ENCODE data around the gene AHCTF1.
"Not testable (repeated sequence)": the region's sequence is repeated elsewhere in the genome, so short reads cannot be mapped to it uniquely, and the experiment has no call there.

The AHCTF1 gene

GRCh38 chr1:246825557-246826175 lies 106.1 kb downstream of the AHCTF1 start:
- Histone ChIP-seq H2AFZ (ENCODE audit: low read depth, low read length, severe bottlenecking) (no peak overlapping the region), H3K79me2 (ENCODE audit: insufficient read depth, low read length) (no peaks in the 10 kb centered on the region), H3K27me3 (ENCODE audit: low read length) (no peaks in the 10 kb centered on the region), H3K4me2 (ENCODE audit: low read depth, low read length, poor library complexity, severe bottlenecking) (no peak overlapping the region), H4K20me1 (ENCODE audit: low read depth, low read length) (no peaks in the 10 kb centered on the region), H3K9me3 (ENCODE audit: insufficient read depth, low read length) (peaks cover 6% of the 10 kb centered on the region; the same call in 1 of the 2 replicates), H3F3A (ENCODE audit: insufficient read depth) (no peaks in the 10 kb centered on the region), H3K27ac (ENCODE audit: low read depth, low read length) (no peak overlapping the region), H3K4me3 (ENCODE audit: insufficient read depth, low read length, poor library complexity, severe bottlenecking) (no peak overlapping the region), H3K36me3 (ENCODE audit: low read length) (no peaks in the 10 kb centered on the region), H3K9ac (ENCODE audit: low read length) (no peak overlapping the region), H3K9me2 (replicated peaks; ENCODE audit: insufficient read depth, low read length) (no peaks in the 10 kb centered on the region)
- TF ChIP-seq CTCF (IDR thresholded peaks at IDR 0.05; ENCODE audit: insufficient read depth, low read length, poor library complexity, severe bottlenecking) (no peak), EZH2phosphoT487 (conservative IDR thresholded peaks at IDR 0.05; ENCODE audit: low read length) (no peak)

GRCh38 chr1:246824541-246824940 lies 107.2 kb downstream of the AHCTF1 start:
- Histone ChIP-seq H3K27me3 (ENCODE audit: low read length) (no peaks in the 10 kb centered on the region), H3K9me3 (ENCODE audit: insufficient read depth, low read length) (peaks cover 6% of the 10 kb centered on the region; the same call in 1 of the 2 replicates), H3K9me2 (replicated peaks; ENCODE audit: insufficient read depth, low read length) (no peaks in the 10 kb centered on the region), H3K27ac (ENCODE audit: low read depth, low read length) (no peak overlapping the region), H3K4me3 (ENCODE audit: insufficient read depth, low read length, poor library complexity, severe bottlenecking) (no peak overlapping the region), H3K4me2 (ENCODE audit: low read depth, low read length, poor library complexity, severe bottlenecking) (no peak overlapping the region), H4K20me1 (ENCODE audit: low read depth, low read length) (no peaks in the 10 kb centered on the region), H3F3A (ENCODE audit: insufficient read depth) (no peaks in the 10 kb centered on the region), H2AFZ (ENCODE audit: low read depth, low read length, severe bottlenecking) (no peak overlapping the region), H3K79me2 (ENCODE audit: insufficient read depth, low read length) (no peaks in the 10 kb centered on the region), H3K9ac (ENCODE audit: low read length) (no peak overlapping the region), H3K36me3 (ENCODE audit: low read length) (no peaks in the 10 kb centered on the region)
- TF ChIP-seq EZH2phosphoT487 (conservative IDR thresholded peaks at IDR 0.05; ENCODE audit: low read length) (no peak), CTCF (IDR thresholded peaks at IDR 0.05; ENCODE audit: insufficient read depth, low read length, poor library complexity, severe bottlenecking) (no peak)

- H3K4me3 ChIP-seq (ENCODE audit: insufficient read depth, low read length, poor library complexity, severe bottlenecking); H3K9me3 ChIP-seq (ENCODE audit: insufficient read depth, low read length); H3F3A ChIP-seq (ENCODE audit: insufficient read depth); H3K79me2 ChIP-seq (ENCODE audit: insufficient read depth, low read length); H3K9ac ChIP-seq (ENCODE audit: low read length); H3K9me2 ChIP-seq (replicated peaks; ENCODE audit: insufficient read depth, low read length); H3K4me2 ChIP-seq (ENCODE audit: low read depth, low read length, poor library complexity, severe bottlenecking); H2AFZ ChIP-seq (ENCODE audit: low read depth, low read length, severe bottlenecking); H3K27me3 ChIP-seq (ENCODE audit: low read length); H4K20me1 ChIP-seq (ENCODE audit: low read depth, low read length); H3K27ac ChIP-seq (ENCODE audit: low read depth, low read length); H3K36me3 ChIP-seq (ENCODE audit: low read length): not testable (repeated sequence)
These were observed 109.6 kb downstream of the AHCTF1 start for GRCh38 chr1:246822154-246822553.

GRCh38 chr1:246820666-246821065 lies 111.1 kb downstream of the AHCTF1 start:
- H3K4me2 ChIP-seq (ENCODE audit: low read depth, low read length, poor library complexity, severe bottlenecking) = no peak overlapping the region
- TF ChIP-seq CTCF (IDR thresholded peaks at IDR 0.05; ENCODE audit: insufficient read depth, low read length, poor library complexity, severe bottlenecking) = no peak
- TF ChIP-seq EZH2phosphoT487 (conservative IDR thresholded peaks at IDR 0.05; ENCODE audit: low read length) = no peak
- H3K4me3 ChIP-seq (ENCODE audit: insufficient read depth, low read length, poor library complexity, severe bottlenecking) = no peak overlapping the region

GRCh38 chr1:246817778-246818177 lies 114.0 kb downstream of the AHCTF1 start:
- not testable (repeated sequence) for H3K9me2 ChIP-seq (replicated peaks; ENCODE audit: insufficient read depth, low read length); H3K27me3 ChIP-seq (ENCODE audit: low read length); H3K9ac ChIP-seq (ENCODE audit: low read length); H4K20me1 ChIP-seq (ENCODE audit: low read depth, low read length); H3K4me2 ChIP-seq (ENCODE audit: low read depth, low read length, poor library complexity, severe bottlenecking); H3K36me3 ChIP-seq (ENCODE audit: low read length); H3K9me3 ChIP-seq (ENCODE audit: insufficient read depth, low read length); H3K27ac ChIP-seq (ENCODE audit: low read depth, low read length); H3K79me2 ChIP-seq (ENCODE audit: insufficient read depth, low read length); H3F3A ChIP-seq (ENCODE audit: insufficient read depth); H3K4me3 ChIP-seq (ENCODE audit: insufficient read depth, low read length, poor library complexity, severe bottlenecking); H2AFZ ChIP-seq (ENCODE audit: low read depth, low read length, severe bottlenecking)

More at GRCh38 chr1:246820666-246821065, 111.1 kb downstream of the AHCTF1 start:
- Histone ChIP-seq H3K79me2 (ENCODE audit: insufficient read depth, low read length) (no peaks in the 10 kb centered on the region), H3K36me3 (ENCODE audit: low read length) (no peaks in the 10 kb centered on the region), H3K27ac (ENCODE audit: low read depth, low read length) (no peak overlapping the region), H3K9ac (ENCODE audit: low read length) (no peak overlapping the region), H3K9me2 (replicated peaks; ENCODE audit: insufficient read depth, low read length) (no peaks in the 10 kb centered on the region), H3F3A (ENCODE audit: insufficient read depth) (no peaks in the 10 kb centered on the region), H4K20me1 (ENCODE audit: low read depth, low read length) (no peaks in the 10 kb centered on the region), H3K27me3 (ENCODE audit: low read length) (no peaks in the 10 kb centered on the region), H2AFZ (ENCODE audit: low read depth, low read length, severe bottlenecking) (no peak overlapping the region), H3K9me3 (ENCODE audit: insufficient read depth, low read length) (no peaks in the 10 kb centered on the region)

Data from SU-DHL-6 (cell line).